Measurements from ENCODE around the gene RXRA. TPM values are rescaled to one million over a fixed set of nuclear protein-coding genes. Genes with fewer than 3 reads are reported as not detected.

The RXRA gene
- total and polyA plus RNA-seq, 2 of the 13 experiments (the other 11 are each of a cell fraction or from before 2014, with no cell fraction given), result 18.9 to 29.2 TPM

GRCh38 chr9:134338394-134339182, 12.3 kb downstream of the RXRA start (continued):
- TF ChIP-seq, protein P1, sequence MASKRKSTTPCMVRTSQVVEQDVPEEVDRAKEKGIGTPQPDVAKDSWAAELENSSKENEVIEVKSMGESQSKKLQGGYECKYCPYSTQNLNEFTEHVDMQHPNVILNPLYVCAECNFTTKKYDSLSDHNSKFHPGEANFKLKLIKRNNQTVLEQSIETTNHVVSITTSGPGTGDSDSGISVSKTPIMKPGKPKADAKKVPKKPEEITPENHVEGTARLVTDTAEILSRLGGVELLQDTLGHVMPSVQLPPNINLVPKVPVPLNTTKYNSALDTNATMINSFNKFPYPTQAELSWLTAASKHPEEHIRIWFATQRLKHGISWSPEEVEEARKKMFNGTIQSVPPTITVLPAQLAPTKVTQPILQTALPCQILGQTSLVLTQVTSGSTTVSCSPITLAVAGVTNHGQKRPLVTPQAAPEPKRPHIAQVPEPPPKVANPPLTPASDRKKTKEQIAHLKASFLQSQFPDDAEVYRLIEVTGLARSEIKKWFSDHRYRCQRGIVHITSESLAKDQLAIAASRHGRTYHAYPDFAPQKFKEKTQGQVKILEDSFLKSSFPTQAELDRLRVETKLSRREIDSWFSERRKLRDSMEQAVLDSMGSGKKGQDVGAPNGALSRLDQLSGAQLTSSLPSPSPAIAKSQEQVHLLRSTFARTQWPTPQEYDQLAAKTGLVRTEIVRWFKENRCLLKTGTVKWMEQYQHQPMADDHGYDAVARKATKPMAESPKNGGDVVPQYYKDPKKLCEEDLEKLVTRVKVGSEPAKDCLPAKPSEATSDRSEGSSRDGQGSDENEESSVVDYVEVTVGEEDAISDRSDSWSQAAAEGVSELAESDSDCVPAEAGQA (IDR thresholded peaks at IDR 0.05; ENCODE audit: low read depth), result no peak
- TF ChIP-seq, protein P1 (CRISPR knock-in tag; IDR thresholded peaks at IDR 0.05; ENCODE audit: borderline replicate concordance), result no peak
- TF ChIP-seq, protein P2, sequence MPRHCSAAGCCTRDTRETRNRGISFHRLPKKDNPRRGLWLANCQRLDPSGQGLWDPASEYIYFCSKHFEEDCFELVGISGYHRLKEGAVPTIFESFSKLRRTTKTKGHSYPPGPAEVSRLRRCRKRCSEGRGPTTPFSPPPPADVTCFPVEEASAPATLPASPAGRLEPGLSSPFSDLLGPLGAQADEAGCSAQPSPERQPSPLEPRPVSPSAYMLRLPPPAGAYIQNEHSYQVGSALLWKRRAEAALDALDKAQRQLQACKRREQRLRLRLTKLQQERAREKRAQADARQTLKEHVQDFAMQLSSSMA (CRISPR knock-in tag; IDR thresholded peaks at IDR 0.05), result no peak
- TF ChIP-seq NFYC (CRISPR knock-in tag; IDR thresholded peaks at IDR 0.05), result no peak
- 0 out of 3 replicates have a peak, but pooled peaks have one; percentile 18 for TF ChIP-seq MXI1 (IDR thresholded peaks at IDR 0.05; ENCODE audit: borderline replicate concordance, low read depth, low read length)
- TF ChIP-seq, protein P3, sequence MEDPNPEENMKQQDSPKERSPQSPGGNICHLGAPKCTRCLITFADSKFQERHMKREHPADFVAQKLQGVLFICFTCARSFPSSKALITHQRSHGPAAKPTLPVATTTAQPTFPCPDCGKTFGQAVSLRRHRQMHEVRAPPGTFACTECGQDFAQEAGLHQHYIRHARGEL (CRISPR knock-in tag; IDR thresholded peaks at IDR 0.05), result no peak
- 0 out of 2 replicates have a peak, but pooled peaks have one; percentile 12 for TF ChIP-seq MXD1 (CRISPR knock-in tag; IDR thresholded peaks at IDR 0.05)
- TF ChIP-seq MYC (CRISPR knock-in tag; IDR thresholded peaks at IDR 0.05; ENCODE audit: borderline replicate concordance), result 0 out of 2 replicates have a peak, but pooled peaks have one; percentile 29
- no peak for TF ChIP-seq STAT5B (CRISPR knock-in tag; IDR thresholded peaks at IDR 0.05)
- TF ChIP-seq TSC22D2 (CRISPR knock-in tag; IDR thresholded peaks at IDR 0.05; ENCODE audit: borderline replicate concordance), result no peak
- peak; percentile 6; the same call in 1 of the 2 replicates for TF ChIP-seq SALL1 (CRISPR knock-in tag; IDR thresholded peaks at IDR 0.05)
- no peak for TF ChIP-seq AKAP8 (CRISPR knock-in tag; IDR thresholded peaks at IDR 0.05)
- 0 out of 2 replicates have a peak, but pooled peaks have one; percentile 11 for TF ChIP-seq ARHGAP35 (CRISPR knock-in tag; IDR thresholded peaks at IDR 0.05; ENCODE audit: borderline replicate concordance)
- TF ChIP-seq ZNF350 (CRISPR knock-in tag; IDR thresholded peaks at IDR 0.05; ENCODE audit: borderline replicate concordance, low read depth), result 0 out of 2 replicates have a peak, but pooled peaks have one; percentile 11
- no peak for TF ChIP-seq ZNF431 (CRISPR knock-in tag; IDR thresholded peaks at IDR 0.05; ENCODE audit: borderline replicate concordance, low read depth)
- TF ChIP-seq AGO2 (optimal IDR thresholded peaks at IDR 0.05; ENCODE audit: low read depth, low read length), result peak; percentile 26
